NCI-H2196 (cell line): ENCODE data around the gene MYO3B.
"Not testable (repeated sequence)": the region's sequence is repeated elsewhere in the genome, so short reads cannot be mapped to it uniquely, and the experiment has no call there.

ENCODE experiments used
- DNase-seq: peaks from one replicate; lab custom pipeline; 2025; ENCODE audit not compliant: unreplicated experiment; lab: John Stamatoyannopoulos, UW

MYO3B gene

DNA sequence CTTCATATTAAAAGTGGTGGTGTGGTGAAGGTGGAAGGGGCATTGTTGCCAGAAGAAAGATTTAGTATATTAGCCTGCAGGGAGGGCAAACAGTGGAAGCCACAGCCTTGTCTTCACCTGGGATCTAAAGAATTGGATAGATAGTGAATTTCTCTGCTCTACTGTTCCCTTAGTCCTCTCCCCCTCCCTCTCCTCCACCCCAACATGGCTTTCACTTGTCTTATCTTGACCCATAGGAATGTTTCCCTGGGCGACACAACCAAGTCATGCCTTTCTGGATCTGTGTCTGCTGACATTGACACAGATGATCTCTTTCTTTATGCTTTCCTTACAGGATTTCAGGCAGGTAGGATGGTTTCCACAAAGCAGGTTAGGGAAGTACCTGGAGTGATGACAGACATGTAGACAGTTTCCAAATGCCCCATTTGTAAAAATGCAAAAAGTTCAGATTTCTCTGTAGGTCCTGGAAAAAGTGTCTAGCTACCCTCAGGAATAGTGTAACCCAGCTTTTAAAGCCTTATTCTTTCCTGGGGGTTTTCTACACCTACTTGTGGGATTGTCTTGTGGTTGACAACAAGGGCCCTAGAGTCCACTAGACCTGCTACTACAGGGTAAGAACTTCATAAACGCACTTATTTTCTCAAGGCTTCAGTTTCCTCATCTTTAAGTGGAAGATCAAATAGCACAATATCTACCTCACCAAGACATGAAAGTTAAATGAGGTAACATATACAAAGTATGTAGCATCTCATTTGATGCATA, 353.0 kb downstream of the MYO3B start:
- DNase-seq: no peak

DNA sequence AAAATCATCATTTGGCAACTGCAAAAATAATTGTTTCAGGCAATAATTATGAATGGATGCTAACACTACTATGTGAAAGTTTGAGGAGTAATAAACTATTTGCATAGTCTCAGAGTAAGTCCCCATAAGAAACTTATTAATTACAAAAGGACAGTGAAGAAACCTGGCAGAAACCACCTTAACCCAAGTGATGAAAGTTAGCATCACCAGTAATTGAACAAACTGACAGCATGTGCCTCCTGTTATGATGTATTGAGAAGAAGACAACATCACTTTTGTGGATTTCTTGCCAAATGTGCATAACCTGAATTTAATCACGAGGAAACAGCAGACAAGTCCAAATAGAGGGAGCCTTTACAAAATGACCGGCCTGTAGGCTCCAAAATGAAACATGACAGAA, 353.9 kb downstream of the MYO3B start:
- DNase-seq: no peak

DNA sequence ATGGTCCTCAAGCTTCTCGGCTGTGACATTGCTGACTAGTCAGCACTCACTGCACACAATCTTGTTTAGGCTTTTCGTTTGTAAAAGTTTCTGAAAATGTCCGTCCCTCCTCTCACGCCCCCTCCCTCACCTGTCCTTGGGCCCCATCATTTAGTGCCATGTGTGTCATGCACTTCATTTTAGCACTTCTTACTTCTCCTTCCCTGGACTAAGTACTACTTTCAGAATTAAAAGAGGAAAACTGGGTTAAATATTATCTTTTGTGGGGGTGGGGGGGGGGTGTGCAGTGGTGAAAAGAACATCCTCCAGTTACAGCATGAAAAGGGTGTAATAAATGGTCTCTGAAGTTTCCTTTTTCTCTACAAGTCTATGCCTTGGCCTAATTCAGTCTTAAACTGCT, 355.2 kb downstream of the MYO3B start:
- DNase-seq: no peak

DNA sequence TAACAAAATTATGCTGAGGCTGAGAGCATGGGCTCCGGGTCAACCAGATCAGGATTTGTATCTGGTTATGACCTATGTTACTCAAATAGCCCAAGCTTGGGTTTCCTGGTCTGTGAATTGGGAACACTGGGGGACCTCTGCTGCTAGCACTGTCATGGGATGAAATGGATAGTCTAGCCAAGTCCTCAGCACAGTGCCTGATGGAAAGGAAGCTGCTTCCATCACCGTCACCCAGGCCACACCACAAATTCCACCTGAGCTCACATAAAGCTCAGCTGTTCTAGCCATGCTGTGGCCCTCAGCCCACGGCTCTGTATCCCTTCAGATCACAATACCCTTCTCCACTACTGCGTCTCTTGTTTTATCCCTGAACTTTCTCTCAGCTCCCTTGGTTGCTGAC, 357.6 kb downstream of the MYO3B start:
- no peak for DNase-seq

DNA sequence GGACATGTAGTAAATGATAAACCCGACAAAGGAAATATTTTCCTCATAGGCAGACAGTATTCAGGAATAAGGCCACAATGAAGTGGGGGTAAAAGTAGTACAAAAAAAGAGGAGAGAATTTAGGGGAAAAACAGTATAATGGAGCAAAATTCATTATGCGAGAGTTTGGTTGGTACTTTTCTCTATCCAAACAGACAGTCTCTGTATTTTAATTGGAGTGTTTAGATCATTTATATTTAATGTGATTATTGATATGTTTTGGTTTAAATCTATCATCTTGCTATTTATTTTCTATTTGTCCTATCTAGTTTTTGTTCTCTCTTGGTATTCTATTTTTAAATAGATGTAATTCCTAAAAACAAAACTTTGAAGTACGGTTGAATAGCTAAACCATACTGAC, 366.9 kb downstream of the MYO3B start:
- DNase-seq: no peak

DNA sequence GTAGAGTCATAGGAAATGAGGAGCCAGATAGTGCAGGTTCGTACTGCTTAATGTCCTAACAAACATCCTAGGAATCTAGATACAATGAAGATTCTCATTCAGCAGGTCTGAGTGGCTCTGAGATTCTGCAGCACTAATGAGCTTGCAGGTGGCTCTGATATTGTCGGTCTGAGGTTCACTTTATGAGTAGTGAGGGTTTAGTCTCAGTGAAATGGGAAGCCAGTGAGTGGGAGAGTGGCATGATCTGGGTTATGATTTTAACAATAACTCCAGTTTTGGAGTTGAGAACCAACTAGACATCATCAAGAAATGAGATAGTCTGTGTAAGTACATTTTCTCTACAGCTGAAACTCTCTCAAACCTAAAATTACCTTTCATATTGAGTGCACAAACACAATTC, 370.4 kb downstream of the MYO3B start:
- no peak for DNase-seq

DNA sequence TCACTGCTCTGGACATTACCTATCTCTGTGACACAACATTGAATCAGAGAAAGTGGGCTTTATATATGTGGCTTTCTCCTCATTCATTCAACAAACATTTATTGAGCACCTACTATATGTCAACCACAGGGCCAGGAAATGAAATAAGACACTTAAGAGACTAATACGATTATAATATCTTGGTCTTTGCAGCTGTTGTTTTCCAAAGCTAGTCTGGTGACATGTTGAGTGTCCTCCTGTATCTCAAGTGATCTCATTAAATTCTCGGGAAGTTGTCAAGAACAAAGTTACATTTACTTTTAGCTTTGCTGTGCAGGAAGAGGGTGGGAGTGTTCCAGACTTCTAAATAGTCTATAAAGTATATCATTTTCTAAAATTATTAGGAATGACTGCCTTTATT, 372.6 kb downstream of the MYO3B start:
- DNase-seq: no peak

DNA sequence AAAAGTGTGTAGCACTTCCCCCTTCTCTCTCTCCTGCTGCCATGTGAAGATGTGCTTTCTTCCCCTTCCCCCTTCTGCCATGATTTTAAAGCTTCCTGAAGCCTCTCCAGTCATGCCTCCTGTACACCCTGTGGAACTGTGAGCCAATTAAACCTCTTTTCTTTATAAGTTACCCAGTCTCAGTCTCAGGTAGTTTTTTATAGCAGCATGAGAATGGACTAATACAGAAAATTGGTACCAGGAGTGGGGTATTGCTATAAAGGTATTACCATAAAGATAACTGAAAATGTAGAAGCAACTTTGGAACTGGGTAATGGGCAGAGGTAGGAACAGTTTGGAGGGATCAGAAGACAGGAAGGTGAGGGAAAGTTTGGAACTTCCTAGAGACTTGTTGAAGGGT, 374.0 kb downstream of the MYO3B start:
- DNase-seq: not testable (repeated sequence)

DNA sequence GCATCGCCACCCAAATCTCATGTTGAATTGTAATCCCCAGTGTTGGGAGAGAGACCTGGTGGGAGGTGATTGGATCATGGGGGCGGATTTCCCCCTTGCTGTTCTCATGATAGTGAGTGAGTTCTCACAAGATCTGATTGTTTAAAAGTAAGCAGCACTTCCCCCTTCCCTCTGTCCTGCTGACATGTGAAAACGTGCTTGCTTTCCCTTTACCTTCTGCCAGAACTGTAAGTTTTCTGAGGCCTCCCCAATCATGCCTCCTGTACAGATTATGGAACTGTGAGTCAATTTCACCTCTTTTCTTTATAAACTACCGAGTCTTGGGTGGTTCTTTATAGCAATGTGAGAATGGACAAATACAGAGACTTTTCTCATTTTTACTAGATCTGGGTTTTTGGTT, 375.8 kb downstream of the MYO3B start:
- DNase-seq: no peak

DNA sequence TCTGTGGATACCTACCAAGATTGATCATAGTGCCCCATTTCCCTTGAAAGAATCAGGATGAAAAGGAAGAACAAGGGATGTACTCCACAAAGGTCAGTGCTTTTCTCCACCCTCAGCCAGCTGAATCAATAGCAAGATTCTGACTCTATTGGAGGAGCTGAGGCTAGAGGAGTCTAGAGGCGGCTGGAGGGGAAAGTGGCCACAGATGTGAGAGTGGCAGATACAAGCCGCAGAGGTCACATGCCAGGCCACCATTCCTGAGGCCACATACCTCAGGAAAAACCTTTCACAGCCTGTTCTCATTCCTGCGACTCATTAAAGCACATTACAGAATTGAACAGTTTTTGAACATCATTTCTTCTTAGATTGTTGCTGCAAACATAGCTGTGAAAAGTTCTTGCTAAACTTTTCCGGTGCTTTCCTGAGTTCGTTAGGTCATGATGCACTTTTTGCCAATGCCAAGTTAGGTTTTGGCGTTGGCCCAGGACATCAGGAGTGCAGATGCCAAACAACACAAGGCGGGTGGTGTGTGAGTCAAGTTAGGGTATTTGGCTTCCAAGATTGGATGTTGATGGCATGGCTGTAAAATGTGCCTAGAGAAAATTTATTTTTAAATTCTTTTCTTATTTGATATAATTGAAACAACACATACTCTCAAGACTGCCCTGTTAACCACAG, 376.5 kb downstream of the MYO3B start:
- DNase-seq: no peak

DNA sequence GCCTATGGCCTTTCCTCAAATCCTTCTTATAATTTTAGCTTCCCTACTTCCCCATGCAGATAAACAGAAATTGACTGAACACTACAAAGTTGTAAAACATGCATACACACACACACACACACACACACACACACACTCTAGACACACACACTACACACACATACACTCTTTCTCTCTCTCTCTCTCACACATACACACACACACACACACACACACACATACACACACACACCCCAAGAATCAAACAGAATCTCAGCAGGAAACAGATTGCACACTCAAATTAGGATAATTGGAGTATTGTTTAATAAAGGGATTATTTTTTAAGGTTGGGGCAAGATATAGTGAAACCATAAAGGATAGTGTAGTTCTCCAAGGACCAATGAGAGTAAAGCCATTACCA, 385.0 kb downstream of the MYO3B start:
- no peak for DNase-seq

DNA sequence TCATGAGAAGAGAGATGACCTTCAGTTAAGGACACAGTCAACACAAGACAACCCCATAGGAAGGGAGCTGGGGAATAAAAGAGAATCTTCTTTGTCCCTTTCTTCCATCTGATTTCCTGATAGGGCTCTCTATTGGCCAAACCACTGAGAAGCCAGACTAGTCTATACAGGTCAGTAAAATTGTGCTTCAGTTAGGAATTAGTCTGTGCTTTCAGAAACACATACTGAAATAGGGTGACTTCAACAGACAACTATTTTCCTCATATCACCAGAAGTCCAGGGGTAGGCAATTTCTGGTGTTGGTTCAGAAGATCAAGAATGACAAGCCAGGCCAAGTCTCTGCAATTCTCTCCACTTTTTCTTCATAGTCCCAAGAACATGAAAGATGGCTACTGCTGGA, 385.5 kb downstream of the MYO3B start:
- DNase-seq: no peak

DNA sequence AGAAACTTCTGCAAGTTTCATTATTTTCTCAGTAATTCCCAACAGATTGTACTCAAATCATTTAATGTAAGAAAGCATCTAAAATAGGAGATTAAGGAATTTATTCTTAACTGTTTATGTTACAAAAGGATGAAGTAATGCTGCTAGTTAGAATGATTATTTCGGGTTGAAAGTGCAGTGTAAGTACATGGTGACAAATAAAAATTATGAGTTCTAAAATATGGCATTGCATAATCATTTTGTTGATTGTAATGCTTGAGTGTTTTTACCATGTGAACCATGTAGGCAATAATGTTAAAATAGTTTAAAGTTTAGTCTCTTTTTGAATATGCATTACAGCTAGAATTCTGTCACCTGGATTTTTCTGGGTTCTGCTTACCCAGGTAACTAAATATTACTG, 388.2 kb downstream of the MYO3B start:
- DNase-seq: no peak

DNA sequence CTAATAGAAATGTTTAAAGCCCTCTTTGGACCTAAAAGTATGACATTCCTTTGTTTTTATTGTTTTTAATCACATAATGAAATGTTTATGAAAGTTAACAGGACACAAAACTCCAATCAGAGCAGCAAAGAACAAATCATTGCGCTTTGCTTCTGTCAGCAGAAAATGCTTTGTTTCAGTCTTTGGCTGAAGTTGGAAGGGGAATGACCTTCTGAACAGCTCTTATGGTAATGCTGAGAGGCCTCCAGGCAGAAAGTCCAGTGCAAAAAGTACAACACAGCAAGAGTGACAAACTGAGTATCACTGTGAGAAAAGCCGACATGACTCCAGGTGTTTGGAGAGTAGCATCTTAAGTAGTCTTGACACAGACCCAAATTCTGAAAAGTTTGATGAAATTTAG, 389.5 kb downstream of the MYO3B start:
- no peak for DNase-seq

DNA sequence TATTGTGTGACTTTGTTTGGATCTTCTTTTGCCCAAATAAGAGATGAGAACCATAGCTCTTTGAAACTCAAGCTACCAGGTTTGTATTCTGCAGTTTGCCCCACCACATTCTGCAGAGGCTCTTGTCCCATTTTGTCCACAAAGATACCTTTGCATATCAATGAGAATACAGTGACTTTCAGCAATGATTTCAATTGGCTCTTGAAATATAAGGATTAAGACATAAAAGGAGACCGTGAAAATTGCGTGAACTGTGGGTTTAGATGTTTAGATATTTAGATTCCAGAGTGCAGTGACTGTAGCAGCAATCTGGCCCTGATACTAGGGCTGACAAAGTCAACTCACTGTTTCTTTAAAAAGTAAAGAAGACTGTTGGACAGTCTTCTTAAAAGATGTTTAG, 390.6 kb downstream of the MYO3B start:
- no peak for DNase-seq

DNA sequence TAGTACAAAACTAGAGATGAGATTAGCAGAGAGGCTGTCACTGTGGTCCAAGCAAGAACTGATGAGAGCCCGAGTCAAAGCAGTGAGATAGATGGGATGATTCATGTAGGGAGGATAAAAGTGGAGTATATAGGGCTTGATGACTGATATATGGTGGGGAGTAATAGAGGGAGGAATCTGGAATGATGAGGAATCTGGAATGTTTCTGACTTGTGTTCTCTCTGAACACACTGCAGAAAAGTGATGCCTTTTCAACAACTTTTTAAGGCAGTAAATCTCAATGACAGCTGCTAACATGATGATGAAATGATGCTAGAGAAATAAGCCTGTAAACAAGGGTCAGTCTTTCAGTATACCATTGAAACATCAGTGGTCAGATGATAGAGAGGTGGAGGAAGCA, 393.7 kb downstream of the MYO3B start:
- DNase-seq: no peak

DNA sequence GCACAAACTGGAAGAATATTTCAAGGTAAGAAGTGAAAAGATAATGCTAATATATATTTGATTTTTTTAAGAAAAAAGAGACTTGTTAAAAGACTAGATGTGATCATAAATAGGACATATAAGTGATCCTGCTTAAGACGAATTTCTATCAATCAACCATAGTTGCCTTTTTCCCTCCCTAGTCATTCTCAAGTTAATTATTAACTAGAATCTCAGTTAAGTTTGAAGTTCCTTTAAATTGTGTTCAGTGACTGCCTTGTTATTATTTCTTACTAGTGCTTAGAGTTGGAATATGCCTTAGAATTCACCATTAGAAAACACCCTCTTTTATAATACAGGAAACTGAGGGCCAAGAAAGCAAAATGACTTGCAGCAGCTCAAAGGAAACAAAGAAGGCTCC, 395.7 kb downstream of the MYO3B start:
- no peak for DNase-seq

DNA sequence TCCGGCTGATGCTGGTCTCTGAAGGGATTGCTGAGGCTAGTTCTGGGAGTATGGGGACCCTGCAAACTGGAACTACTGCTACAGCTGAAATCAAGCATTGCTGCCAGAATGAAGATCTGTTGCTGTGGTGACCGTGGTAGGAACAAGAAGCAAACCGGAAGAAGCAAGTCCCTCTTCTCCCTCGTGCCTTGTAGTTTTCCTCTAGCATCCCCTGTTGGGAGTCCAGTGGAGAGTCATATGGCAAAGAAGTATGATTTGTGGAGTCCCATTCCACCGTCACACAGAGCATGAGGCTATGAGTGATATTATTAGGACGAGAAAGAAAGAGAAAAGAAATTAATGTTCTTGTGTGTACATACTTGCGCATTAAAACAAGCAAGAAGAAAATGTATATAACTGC, 398.3 kb downstream of the MYO3B start:
- DNase-seq: no peak

DNA sequence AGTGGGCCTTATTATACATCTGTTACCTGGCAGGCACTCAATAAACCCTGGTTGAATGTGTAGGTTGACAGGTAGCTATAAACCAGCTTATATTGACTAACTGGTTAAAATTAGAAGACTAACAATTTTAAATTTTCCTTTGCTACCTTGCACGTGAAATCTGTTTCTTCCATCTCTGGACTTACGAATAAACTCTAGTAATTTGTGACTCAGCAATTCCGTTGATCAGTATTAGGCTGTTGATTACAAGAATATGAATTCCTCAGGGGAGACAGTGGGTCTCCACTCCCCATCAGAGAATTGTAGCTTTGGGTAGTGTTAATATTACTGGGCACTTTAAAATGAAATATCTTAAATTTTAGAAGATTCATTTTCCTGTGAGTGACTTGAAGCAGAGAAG, 399.4 kb downstream of the MYO3B start:
- no peak for DNase-seq

DNA sequence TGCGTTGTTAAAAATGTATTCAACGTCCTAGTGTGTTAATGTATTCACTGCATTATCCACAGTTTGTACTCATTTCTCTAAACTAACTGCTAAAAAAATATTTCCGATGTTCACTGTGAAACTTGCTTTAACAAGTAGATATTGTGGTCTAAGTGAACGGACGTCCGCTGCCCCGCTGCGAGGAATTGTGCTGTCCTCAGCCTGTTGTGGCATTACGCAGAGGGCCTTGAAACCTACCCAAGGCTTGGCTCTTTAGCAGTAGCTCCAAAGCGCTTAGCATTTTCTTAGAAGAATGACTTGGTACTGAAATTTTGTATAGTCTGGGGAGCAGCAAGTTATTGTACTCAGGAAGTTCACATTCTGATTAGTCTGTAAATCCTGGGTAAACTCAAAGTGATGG, 400.7 kb downstream of the MYO3B start:
- no peak for DNase-seq

DNA sequence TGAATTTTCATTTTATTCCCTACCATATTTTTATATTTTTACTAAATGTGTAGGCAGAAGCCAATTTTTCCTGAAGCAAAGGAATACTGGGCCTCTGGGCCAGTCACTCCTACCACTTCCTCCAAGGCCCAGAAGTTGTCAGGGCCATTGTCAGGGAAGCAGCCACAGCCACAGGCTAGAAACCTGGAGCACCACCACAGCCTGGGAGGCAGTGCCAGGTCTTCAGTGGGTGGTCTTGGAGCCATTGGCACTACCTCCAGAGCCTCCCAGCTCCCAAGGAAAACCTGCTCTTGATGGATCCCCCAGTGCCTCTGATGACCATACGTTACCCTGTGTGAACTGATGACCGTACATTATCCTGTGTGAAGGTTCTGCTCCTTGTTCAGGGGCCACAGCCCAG, 401.6 kb downstream of the MYO3B start:
- no peak for DNase-seq

DNA sequence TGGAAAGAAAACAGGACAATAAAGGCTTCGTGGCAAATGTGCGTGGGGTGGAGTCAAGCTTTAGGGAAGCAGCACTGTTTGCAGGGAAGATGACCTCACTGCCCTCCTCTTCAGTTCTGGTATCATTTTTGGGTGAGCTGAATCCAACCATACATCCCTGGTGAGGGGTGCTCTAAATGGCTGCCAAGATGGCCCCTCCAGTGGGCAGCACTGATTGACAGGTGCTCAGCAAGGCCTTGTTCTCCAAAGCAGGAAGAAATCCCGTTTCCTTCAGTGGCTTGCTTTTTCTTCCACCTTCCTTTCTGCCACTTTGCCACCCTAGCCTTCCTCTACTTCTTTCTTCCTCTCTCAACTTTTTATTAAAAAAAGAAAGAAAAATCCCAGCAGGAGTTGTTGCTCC, 404.4 kb downstream of the MYO3B start:
- DNase-seq: no peak
